Spleen (tissue), 11 donors: ENCODE measurements around the gene OLA1. TPM values are rescaled to one million over a fixed set of nuclear protein-coding genes. Genes with fewer than 3 reads are reported as not detected.

Experiments used
- DNase-seq: peaks from one replicate; pipeline ENCODE4 v3.0.0-alpha.2; 2020
- H3K27ac ChIP-seq, 8 donors: fragments of 200-600 bp; sonication (generic) in 7 of 8; 1 replicate in 4 of 8; 2 replicates in 4 of 8; pipeline versions ENCODE4 v1.5.0 to v1.8.0; 2016 to 2021; ENCODE audit warnings: inconsistent platforms in 4 of 8, mild to moderate bottlenecking in 4 of 8, moderate library complexity in 1 of 8
- H3K27me3 ChIP-seq, 7 donors: fragments of 200-600 bp; sonication (generic) in 6 of 7; replicated peaks in 1 of 7; 1 replicate in 4 of 7; 2 replicates in 3 of 7; pipeline versions ENCODE4 v1.5.0 to v1.8.0; 2016 to 2021; ENCODE audit warnings: inconsistent platforms in 3 of 7, mild to moderate bottlenecking in 1 of 7
- H3K36me3 ChIP-seq, 6 donors: fragments of 200-600 bp; sonication (generic) in 5 of 6; 1 replicate in 4 of 6; 2 replicates in 2 of 6; pipeline versions ENCODE4 v1.5.0 to v1.8.0; 2016 to 2021; ENCODE audit warnings: inconsistent platforms in 2 of 6
- H3K4me1 ChIP-seq, 6 donors: fragments of 200-600 bp; sonication (generic) in 5 of 6; 1 replicate in 3 of 6; 2 replicates in 3 of 6; pipeline versions ENCODE4 v1.5.0 to v1.8.0; 2016 to 2021; ENCODE audit warnings: inconsistent platforms in 3 of 6
- H3K4me3 ChIP-seq, 8 donors: fragments of 200-600 bp; sonication (generic) in 7 of 8; 1 replicate in 4 of 8; 2 replicates in 4 of 8; pipeline versions ENCODE4 v1.5.0 to v1.8.0; 2016 to 2021; ENCODE audit warnings: inconsistent platforms in 4 of 8, mild to moderate bottlenecking in 4 of 8, moderate library complexity in 2 of 8
- H3K9me3 ChIP-seq, 8 donors: fragments of 200-600 bp; sonication (generic) in 7 of 8; 1 replicate in 4 of 8; 2 replicates in 4 of 8; pipeline versions ENCODE4 v1.5.0 to v1.8.0; 2016 to 2021; ENCODE audit warnings: inconsistent platforms in 4 of 8
- POLR2A ChIP-seq, 3 donors: fragments of 450-650 bp; IDR thresholded peaks; one replicate each; pipeline ENCODE4 v1.5.1; 2017; ENCODE audit warnings: antibody characterized with exemption in 3 of 3, mild to moderate bottlenecking in 1 of 3
- POLR2AphosphoS5 ChIP-seq, 3 donors: sonication (generic); formaldehyde crosslinking; IDR thresholded peaks; one replicate each; pipeline ENCODE4 v1.5.1; 2017; ENCODE audit warnings: antibody characterized with exemption in 3 of 3
- WGBS, 5 donors: extraction: QIAGEN DNeasy Blood & Tissue Kit in 3 of 5; methylation state at CpG; one replicate each; pipeline versions ENCODE4 v1.1.5 to v1.1.7; 2013 to 2018; 5-methylcytosine and 5-hydroxymethylcytosine counted together
- intact Hi-C: fragments of 100-400 bp; cut with DNase I; formaldehyde crosslinking; loops from one replicate; pipeline ENCODE4 v1.15.0; 2023; ENCODE audit warnings: low total_unique reads
- polyA plus RNA-seq, 3 donors: library from polyadenylated mRNA; stranded (reverse); fragments of 200-250 nt; gene quantifications; one replicate each; pipeline ENCODE4 v1.2.1, GENCODE V29; 2013
- total RNA-seq, 7 donors: library from RNA; depleted of rRNA in 3 of 7; stranded (reverse); fragments of >200 nt in 3 of 7; fragmentation: NEBNext Ultra II Directional in 4 of 7; extraction: Animal tissue kit (Norgen Biotek cat#: 25700) in 4 of 7; gene quantifications; one replicate each; pipeline versions ENCODE4 v1.1.0 to v1.2.1, GENCODE V29; 2016 to 2021
- TF ChIP-seq, protein P1 (sequence below), 11 experiments: fragments of 200-600 bp in 7 of 11; fragments of 450-650 bp in 4 of 11; sonication (generic) in 4 of 11; IDR thresholded peaks in 8 of 11; conservative IDR thresholded peaks in 3 of 11; 1 replicate in 7 of 11; 2 replicates in 4 of 11; pipeline versions ENCODE4 v1.4.0 to v1.8.0; 2016 to 2021; ENCODE audit warnings: antibody characterized with exemption in 11 of 11, inconsistent platforms in 4 of 11, mild to moderate bottlenecking in 1 of 11
- donor health status: healthy with polysubstance abuse.
- donor health status: DM: no; HTN: no; CAD: no; lungs with moderate emphysema.
- donor health status: DM: no; HTN: no; CAD: no.
- donor health status: Bipolar disorder and iron deficiency.
- donor health status: healthy.
- donor health status: DM: no; HTN: no; CAD: no.
- donor health status: DM: yes; HTN: yes; CAD: no.

Gene OLA1
- total and polyA plus RNA-seq, 10 donors, result 35.0 to 66.0 (median 42.0) TPM

DNA sequence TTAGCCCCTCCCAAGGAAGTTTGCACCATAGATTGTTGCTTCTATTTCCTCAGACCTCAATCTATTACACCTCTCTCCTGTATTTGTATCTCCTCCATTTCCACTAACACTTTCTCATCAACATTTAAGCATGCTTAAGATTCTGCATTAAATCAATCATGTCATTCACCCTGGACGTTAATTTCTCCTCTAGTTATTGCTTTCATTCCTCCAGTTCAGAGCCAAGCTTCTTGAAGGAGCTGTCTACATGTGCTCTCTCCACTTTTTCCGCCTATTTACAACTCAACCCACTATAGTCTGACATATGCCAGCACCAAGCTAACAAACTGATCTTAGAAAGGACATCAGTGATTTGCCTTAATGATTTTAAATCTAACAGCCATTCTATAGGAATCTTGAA lies 99.5 kb downstream of the OLA1 start:
- no peak for DNase-seq
- no peak overlapping the region for H3K27ac ChIP-seq
- H3K4me3 ChIP-seq, result no peak overlapping the region
- intact Hi-C loops, result no loop called here
- peaks cover 0 to 6% (median 0%) of the 10 kb centered on the region in 6 donors for H3K4me1 ChIP-seq
- no peaks in the 10 kb centered on the region for H3K9me3 ChIP-seq
- H3K36me3 ChIP-seq, result no peaks in the 10 kb centered on the region
- TF ChIP-seq POLR2A (IDR thresholded peaks at IDR 0.05), result no peak
- TF ChIP-seq, protein P1, sequence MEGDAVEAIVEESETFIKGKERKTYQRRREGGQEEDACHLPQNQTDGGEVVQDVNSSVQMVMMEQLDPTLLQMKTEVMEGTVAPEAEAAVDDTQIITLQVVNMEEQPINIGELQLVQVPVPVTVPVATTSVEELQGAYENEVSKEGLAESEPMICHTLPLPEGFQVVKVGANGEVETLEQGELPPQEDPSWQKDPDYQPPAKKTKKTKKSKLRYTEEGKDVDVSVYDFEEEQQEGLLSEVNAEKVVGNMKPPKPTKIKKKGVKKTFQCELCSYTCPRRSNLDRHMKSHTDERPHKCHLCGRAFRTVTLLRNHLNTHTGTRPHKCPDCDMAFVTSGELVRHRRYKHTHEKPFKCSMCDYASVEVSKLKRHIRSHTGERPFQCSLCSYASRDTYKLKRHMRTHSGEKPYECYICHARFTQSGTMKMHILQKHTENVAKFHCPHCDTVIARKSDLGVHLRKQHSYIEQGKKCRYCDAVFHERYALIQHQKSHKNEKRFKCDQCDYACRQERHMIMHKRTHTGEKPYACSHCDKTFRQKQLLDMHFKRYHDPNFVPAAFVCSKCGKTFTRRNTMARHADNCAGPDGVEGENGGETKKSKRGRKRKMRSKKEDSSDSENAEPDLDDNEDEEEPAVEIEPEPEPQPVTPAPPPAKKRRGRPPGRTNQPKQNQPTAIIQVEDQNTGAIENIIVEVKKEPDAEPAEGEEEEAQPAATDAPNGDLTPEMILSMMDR (IDR thresholded peaks at IDR 0.05 in 8 of 11, conservative IDR thresholded peaks at IDR 0.05 in 3 of 11), result no peak
- no peak for TF ChIP-seq POLR2AphosphoS5 (IDR thresholded peaks at IDR 0.05)
- no peaks in the 10 kb centered on the region for H3K27me3 ChIP-seq
- 89 to 95% (median 92%) methylated on average over 2 of the region's 2 CpGs for WGBS, 5 donors

DNA sequence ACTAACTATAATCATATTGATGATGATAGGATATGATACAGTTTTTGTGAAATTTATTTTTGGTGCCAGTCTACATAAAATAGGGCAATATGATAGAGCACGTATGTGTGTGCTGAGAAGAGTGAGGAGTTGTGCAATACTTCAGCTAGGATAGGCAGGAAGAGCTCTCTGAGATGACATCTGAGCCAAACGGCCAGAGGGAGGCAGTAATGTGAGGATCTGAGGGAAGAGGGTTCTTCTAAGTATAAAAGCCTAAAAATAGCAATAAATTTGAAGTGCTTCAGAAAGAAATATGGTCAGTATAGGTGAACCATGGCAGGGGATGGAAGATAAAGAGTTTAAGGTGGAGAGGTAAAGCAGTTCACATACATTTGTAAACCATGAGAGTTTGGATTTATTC lies 102.5 kb downstream of the OLA1 start:
- 35 to 68% (median 47%) methylated on average over 2 of the region's 2 CpGs for WGBS, 5 donors
- H3K27ac ChIP-seq, result no peak overlapping the region
- no peaks in the 10 kb centered on the region for H3K27me3 ChIP-seq
- H3K4me1 ChIP-seq, result no peaks in the 10 kb centered on the region
- H3K4me3 ChIP-seq, result no peak overlapping the region
- no peak for DNase-seq
- TF ChIP-seq, protein P1 (IDR thresholded peaks at IDR 0.05 in 8 of 11, conservative IDR thresholded peaks at IDR 0.05 in 3 of 11), result no peak
- intact Hi-C loops, result no loop called here
- H3K9me3 ChIP-seq, result no peaks in the 10 kb centered on the region
- peaks cover 0 to 10% (median 0%) of the 10 kb centered on the region in 6 donors for H3K36me3 ChIP-seq

DNA sequence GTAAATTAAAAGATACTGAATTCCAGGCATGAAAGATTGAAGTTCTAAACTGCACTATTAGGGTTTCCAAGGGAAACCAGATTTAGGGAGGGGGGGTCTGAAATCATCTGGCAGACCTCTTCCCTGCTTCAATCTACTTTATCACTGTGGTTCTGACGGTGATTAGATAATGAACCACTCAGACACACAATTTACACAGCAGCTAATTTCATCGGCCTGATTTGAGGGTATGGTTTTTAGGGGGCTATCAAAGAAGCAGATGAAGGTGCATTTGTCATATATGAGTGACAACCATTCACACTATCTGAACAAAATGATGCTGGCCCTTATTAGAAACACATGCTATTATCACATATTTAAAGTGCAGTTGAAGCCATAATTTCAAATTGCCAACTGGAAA lies 106.0 kb downstream of the OLA1 start:
- Histone ChIP-seq H3K27me3 (no peaks in the 10 kb centered on the region), H3K36me3 (peaks cover 0 to 40% (median 2%) of the 10 kb centered on the region in 6 donors), H3K4me3 (no peak overlapping the region), H3K9me3 (no peaks in the 10 kb centered on the region), H3K27ac (no peak overlapping the region), H3K4me1 (no peaks in the 10 kb centered on the region)
- no peak for TF ChIP-seq POLR2AphosphoS5 (IDR thresholded peaks at IDR 0.05)
- TF ChIP-seq, protein P1 (IDR thresholded peaks at IDR 0.05 in 8 of 11, conservative IDR thresholded peaks at IDR 0.05 in 3 of 11), result no peak
- no peak for TF ChIP-seq POLR2A (IDR thresholded peaks at IDR 0.05)
- 87 to 97% (median 94%) methylated on average over 2 of the region's 2 CpGs for WGBS, 5 donors
- intact Hi-C loops, result no loop called here
- DNase-seq, result no peak

- Histone ChIP-seq H3K27ac (no peak overlapping the region), H3K27me3 (no peaks in the 10 kb centered on the region), H3K4me3 (no peak overlapping the region), H3K4me1 (no peaks in the 10 kb centered on the region), H3K9me3 (no peaks in the 10 kb centered on the region), H3K36me3 (peaks cover 0 to 51% (median 2%) of the 10 kb centered on the region in 6 donors)
- TF ChIP-seq POLR2AphosphoS5 (IDR thresholded peaks at IDR 0.05), result no peak
- TF ChIP-seq, protein P1 (IDR thresholded peaks at IDR 0.05 in 8 of 11, conservative IDR thresholded peaks at IDR 0.05 in 3 of 11), result peak in 5 of 11 experiments; percentile 10 to 27 (median 16)
- no peak for DNase-seq
- intact Hi-C loops, result no loop called here
- 44 to 78% (median 57%) methylated on average over 4 of the region's 4 CpGs for WGBS, 5 donors
Observed at GRCh38 chr2:174138161-174138560, 110.2 kb downstream of the OLA1 start.
